ENCODE results near the gene GATD1.

The GATD1 gene

GRCh38 chr11:773830-774229 is 3.5 kb downstream of the GATD1 start:
- no peak for TF ChIP-seq CTCF (IDR thresholded peaks at IDR 0.05; ENCODE audit: low read depth, low read length)
- H3K4me3 ChIP-seq (ENCODE audit: low read depth, low read length): no peak overlapping the region

DNA sequence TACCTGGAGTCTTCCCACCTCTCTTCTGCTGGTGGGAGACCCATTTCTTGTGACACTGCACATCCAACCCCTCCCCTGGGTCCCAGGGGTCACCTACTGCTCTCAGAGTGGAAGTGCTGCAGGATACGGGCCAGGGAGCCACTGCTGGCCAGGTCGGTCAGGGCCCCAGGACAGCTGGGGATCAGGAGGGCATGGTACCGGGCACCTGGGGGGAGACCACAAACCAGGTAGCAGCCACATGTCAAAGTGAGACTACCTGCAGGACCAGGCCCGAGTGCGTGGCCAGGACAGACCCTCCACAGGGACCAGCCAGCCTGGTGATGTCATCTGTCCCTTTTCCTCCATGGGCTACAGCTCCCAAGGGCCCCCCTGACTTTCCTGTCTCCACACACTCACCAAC is 3.9 kb downstream of the GATD1 start:
- TF ChIP-seq CTCF (IDR thresholded peaks at IDR 0.05; ENCODE audit: low read depth, low read length): no peak
- H3K4me3 ChIP-seq (ENCODE audit: low read depth, low read length): no peak overlapping the region

GRCh38 chr11:772429-773390 is 4.6 kb downstream of the GATD1 start:
- no peak for TF ChIP-seq CTCF (IDR thresholded peaks at IDR 0.05; ENCODE audit: low read depth, low read length)
- no peak overlapping the region for H3K4me3 ChIP-seq (ENCODE audit: low read depth, low read length)

DNA sequence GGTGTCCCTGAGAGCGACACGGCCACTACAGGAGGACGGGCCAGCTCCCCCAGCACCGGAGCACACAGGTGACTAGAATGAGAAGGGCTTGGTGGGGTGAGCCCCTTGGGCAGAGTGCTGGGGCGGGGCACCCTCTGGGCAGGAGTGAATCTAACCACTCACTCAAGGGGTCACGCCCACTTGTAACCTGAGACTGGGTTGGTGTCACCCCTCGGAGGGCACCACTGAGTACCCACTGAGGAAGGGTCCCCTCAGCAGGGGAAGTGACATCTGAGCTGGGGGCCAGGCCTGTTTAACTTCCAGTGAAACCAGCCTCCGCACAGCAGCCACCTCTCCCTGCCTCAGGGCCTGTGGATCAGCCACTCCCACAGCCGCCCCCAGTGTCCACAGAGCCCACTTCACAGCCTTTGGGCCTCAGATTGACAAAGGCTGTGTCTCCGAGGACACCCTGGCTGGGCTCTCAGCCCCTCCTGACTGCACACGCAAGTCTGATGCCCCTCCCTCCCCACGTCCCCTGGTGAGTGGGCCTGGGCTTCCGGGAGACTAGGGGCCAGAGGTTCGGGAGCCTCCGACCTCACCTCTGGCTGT is 5.6 kb downstream of the GATD1 start:
- H3K4me3 ChIP-seq (ENCODE audit: low read depth, low read length): no peak overlapping the region
- no peak for TF ChIP-seq CTCF (IDR thresholded peaks at IDR 0.05; ENCODE audit: low read depth, low read length)

- no peak overlapping the region for H3K4me3 ChIP-seq (ENCODE audit: low read depth, low read length)
- no peak for TF ChIP-seq CTCF (IDR thresholded peaks at IDR 0.05; ENCODE audit: low read depth, low read length)
Observed at GRCh38 chr11:770642-771616, 6.4 kb downstream of the GATD1 start.

DNA sequence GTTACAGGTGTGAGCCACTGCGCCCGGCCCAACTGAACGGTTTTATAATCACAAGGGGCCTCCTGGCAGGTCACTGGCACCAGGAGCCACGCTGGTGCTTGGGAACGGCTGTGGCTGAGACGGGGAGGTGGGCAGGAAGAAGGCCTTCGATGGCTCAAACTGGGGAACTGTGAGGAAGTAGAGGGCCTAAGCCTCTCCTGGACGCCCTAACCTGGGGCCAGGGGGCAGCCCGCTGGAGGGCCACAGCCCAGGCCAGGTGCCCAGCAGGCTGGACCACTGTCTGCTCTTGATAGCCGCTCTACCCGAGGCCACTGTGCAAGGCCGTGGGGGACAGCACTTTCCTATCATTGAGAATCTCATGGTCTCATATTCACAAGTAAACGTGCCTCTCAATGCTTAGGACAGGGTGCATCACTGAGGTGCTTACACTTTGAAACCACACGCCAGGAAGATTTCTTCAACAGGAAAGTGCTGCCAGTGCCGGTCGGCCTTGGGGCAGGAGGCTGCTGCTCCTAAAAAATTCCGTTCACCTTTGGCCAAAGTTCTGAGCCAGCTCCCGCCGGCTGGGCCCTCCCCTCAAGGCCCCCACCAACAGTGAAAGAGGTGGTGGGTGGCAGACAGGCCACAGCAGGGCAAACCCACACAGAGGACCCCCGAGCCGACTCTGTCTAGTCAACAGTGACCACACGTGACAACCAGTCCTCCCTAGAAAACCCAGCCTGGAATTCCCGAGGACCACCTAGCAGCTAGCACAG is 7.2 kb downstream of the GATD1 start:
- no peak overlapping the region for H3K4me3 ChIP-seq (ENCODE audit: low read depth, low read length)
- no peak for TF ChIP-seq CTCF (IDR thresholded peaks at IDR 0.05; ENCODE audit: low read depth, low read length)

Measured in WI38 (cell line).